Mononuclear cell (primary cell): Measurements from ENCODE around the gene ATP1B2. TPM values are rescaled to one million over a fixed set of nuclear protein-coding genes. Genes with fewer than 3 reads are reported as not detected.
"Not testable (repeated sequence)": the region's sequence is repeated elsewhere in the genome, so short reads cannot be mapped to it uniquely, and the experiment has no call there.

Source experiments
- H3K27me3 ChIP-seq: 2 replicates; pipeline ENCODE4 v1.6.0; 2011; ENCODE audit warnings: low read length, control low read depth; ENCODE audit not compliant: insufficient read depth
- H3K4me1 ChIP-seq: 2 replicates; pipeline ENCODE4 v1.5.1; 2011; ENCODE audit warnings: mild to moderate bottlenecking, low read length, control low read depth; ENCODE audit not compliant: insufficient read depth
- H3K4me3 ChIP-seq: 2 replicates; pipeline ENCODE4 v1.5.1; 2011; ENCODE audit warnings: mild to moderate bottlenecking, low read length, moderate library complexity
- H3K9me3 ChIP-seq: 2 replicates; pipeline ENCODE4 v1.5.1; 2011; ENCODE audit warnings: low read depth, mild to moderate bottlenecking, control low read depth, low read length
- total RNA-seq: library from RNA; depleted of rRNA; stranded (reverse); fragments of >200 nt; gene quantifications from one replicate; pipeline ENCODE4 v1.2.3, GENCODE V29; 2012

ATP1B2 gene
- total RNA-seq: not detected

GRCh38 chr17:7650509-7651096 is at the start of gene ATP1B2:
Gene ATP1B2 (plus strand): TSS chr17:7650926. CDS start chr17:7651519, 593 bp downstream.
- H3K27me3 ChIP-seq: peaks cover 37% of the 10 kb centered on the region
- no peaks in the 10 kb centered on the region for H3K9me3 ChIP-seq
- peaks cover 34% of the 10 kb centered on the region for H3K4me1 ChIP-seq
- H3K4me3 ChIP-seq: peak within 1 kb of the TSS; percentile 20

GRCh38 chr17:7606280-7606679 is 44.4 kb upstream of the ATP1B2 start:
- H3K4me3 ChIP-seq: no peak overlapping the region

GRCh38 chr17:7610641-7611040 is 40.1 kb upstream of the ATP1B2 start:
- no peaks in the 10 kb centered on the region for H3K9me3 ChIP-seq

More at GRCh38 chr17:7606280-7606679, 44.4 kb upstream of the ATP1B2 start:
- no peaks in the 10 kb centered on the region for H3K9me3 ChIP-seq
- H3K27me3 ChIP-seq: no peaks in the 10 kb centered on the region
- H3K4me1 ChIP-seq: peaks cover 3% of the 10 kb centered on the region

GRCh38 chr17:7611635-7612293 is 39.0 kb upstream of the ATP1B2 start:
- Histone ChIP-seq H3K4me1 (peaks cover 38% of the 10 kb centered on the region), H3K9me3 (no peaks in the 10 kb centered on the region), H3K4me3 (no peak overlapping the region), H3K27me3 (no peaks in the 10 kb centered on the region)

More at GRCh38 chr17:7610641-7611040, 40.1 kb upstream of the ATP1B2 start:
- Histone ChIP-seq H3K4me3 (no peak overlapping the region), H3K4me1 (peaks cover 37% of the 10 kb centered on the region), H3K27me3 (no peaks in the 10 kb centered on the region)

- Histone ChIP-seq H3K9me3 (no peaks in the 10 kb centered on the region), H3K27me3 (no peaks in the 10 kb centered on the region), H3K4me3 (no peak overlapping the region), H3K4me1 (peaks cover 38% of the 10 kb centered on the region)
Measured at GRCh38 chr17:7612294-7612640, 38.5 kb upstream of the ATP1B2 start.

GRCh38 chr17:7613769-7614424 is 36.8 kb upstream of the ATP1B2 start:
- Histone ChIP-seq H3K9me3 (no peaks in the 10 kb centered on the region), H3K4me1 (peaks cover 38% of the 10 kb centered on the region), H3K4me3 (peak overlapping the region; percentile 71), H3K27me3 (no peaks in the 10 kb centered on the region)

- peaks cover 38% of the 10 kb centered on the region for H3K4me1 ChIP-seq
- H3K4me3 ChIP-seq: peak within 1 kb of the TSS; percentile 71
- H3K27me3 ChIP-seq: no peaks in the 10 kb centered on the region
- H3K9me3 ChIP-seq: no peaks in the 10 kb centered on the region
Measured at GRCh38 chr17:7614425-7615264, 36.1 kb upstream of the ATP1B2 start, which contains the start of gene FXR2. Gene FXR2 (minus strand): TSS chr17:7614897. CDS start chr17:7614532, 365 bp downstream.

GRCh38 chr17:7615265-7615747 is 35.4 kb upstream of the ATP1B2 start:
- H3K9me3 ChIP-seq: no peaks in the 10 kb centered on the region
- peaks cover 38% of the 10 kb centered on the region for H3K4me1 ChIP-seq
- peak overlapping the region; percentile 71 for H3K4me3 ChIP-seq
- H3K27me3 ChIP-seq: no peaks in the 10 kb centered on the region

GRCh38 chr17:7618608-7619007 is 32.1 kb upstream of the ATP1B2 start:
- H3K27me3 ChIP-seq: no peaks in the 10 kb centered on the region
- H3K9me3 ChIP-seq: no peaks in the 10 kb centered on the region
- H3K4me3 ChIP-seq: no peak overlapping the region
- peaks cover 12% of the 10 kb centered on the region for H3K4me1 ChIP-seq

GRCh38 chr17:7620835-7621234 is 29.9 kb upstream of the ATP1B2 start:
- Histone ChIP-seq H3K4me1 (peaks cover 2% of the 10 kb centered on the region), H3K9me3 (no peaks in the 10 kb centered on the region), H3K27me3 (no peaks in the 10 kb centered on the region)

GRCh38 chr17:7623661-7624060 is 27.1 kb upstream of the ATP1B2 start:
- Histone ChIP-seq H3K27me3 (no peaks in the 10 kb centered on the region), H3K4me1 (peaks cover 22% of the 10 kb centered on the region), H3K4me3 (no peak overlapping the region), H3K9me3 (no peaks in the 10 kb centered on the region)

More at GRCh38 chr17:7620835-7621234, 29.9 kb upstream of the ATP1B2 start:
- H3K4me3 ChIP-seq: no peak overlapping the region

GRCh38 chr17:7625749-7626148 is 25.0 kb upstream of the ATP1B2 start:
- not testable (repeated sequence) for H3K4me3 ChIP-seq, H3K27me3 ChIP-seq, H3K9me3 ChIP-seq
- peaks cover 22% of the 10 kb centered on the region for H3K4me1 ChIP-seq

GRCh38 chr17:7626307-7626706 is 24.4 kb upstream of the ATP1B2 start:
- H3K4me3 ChIP-seq: no peak overlapping the region
- H3K9me3 ChIP-seq: no peaks in the 10 kb centered on the region
- peaks cover 22% of the 10 kb centered on the region for H3K4me1 ChIP-seq
- H3K27me3 ChIP-seq: no peaks in the 10 kb centered on the region

- no peaks in the 10 kb centered on the region for H3K9me3 ChIP-seq
- peaks cover 22% of the 10 kb centered on the region for H3K4me1 ChIP-seq
- H3K27me3 ChIP-seq: no peaks in the 10 kb centered on the region
- H3K4me3 ChIP-seq: peak overlapping the region; percentile 66
Measured at GRCh38 chr17:7626956-7627249, 23.8 kb upstream of the ATP1B2 start.
